IPS-11a (cell line): ENCODE measurements around the gene SEMA6B.

Experiments used
- H3K4me3 ChIP-seq: one replicate; pipeline ENCODE4 v1.5.1; 2013; ENCODE audit warnings: low read depth, low read length, control low read depth

SEMA6B gene

DNA sequence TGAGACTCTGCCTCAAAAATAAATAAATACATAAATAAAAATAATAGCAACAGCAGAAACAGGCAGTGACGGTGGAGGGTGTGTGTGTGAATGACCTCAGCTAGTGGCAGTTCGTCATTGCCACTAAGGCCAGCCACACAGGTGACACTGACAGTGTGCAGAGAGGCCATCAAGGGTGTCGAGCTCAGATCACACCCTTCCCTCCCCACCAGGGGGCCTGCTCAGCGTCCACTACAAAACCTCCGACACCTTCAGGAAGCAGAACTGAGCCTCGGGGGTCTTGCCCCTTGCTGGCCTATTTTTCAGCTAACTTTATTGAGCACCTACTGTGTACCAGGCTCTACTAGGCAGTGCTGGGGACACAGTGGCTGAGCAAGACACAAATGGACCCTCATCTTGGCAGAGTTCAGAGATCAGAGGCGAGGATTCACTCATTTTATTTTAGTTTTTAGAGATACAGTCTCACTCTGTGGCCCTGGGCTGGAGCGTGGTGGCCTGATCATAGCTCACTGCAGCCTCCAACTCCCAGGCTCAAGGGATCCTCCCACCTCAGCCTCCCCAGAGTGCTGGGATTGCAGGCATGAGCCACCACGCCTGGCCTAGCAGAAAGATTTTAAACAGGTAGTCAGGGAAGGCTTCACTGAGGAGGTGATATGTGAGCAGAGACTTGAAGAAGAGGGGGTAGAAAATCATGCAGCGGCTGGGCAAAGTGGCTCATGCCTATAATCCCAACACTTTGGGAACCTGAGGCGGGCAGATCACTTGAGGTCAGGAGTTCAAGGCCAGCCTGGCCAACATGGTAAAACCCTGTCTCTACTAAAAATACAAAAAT, 30.3 kb upstream of the SEMA6B start:
- no peak overlapping the region for H3K4me3 ChIP-seq

GRCh38 chr19:4588291-4588761, 28.8 kb upstream of the SEMA6B start:
- H3K4me3 ChIP-seq: no peak overlapping the region

DNA sequence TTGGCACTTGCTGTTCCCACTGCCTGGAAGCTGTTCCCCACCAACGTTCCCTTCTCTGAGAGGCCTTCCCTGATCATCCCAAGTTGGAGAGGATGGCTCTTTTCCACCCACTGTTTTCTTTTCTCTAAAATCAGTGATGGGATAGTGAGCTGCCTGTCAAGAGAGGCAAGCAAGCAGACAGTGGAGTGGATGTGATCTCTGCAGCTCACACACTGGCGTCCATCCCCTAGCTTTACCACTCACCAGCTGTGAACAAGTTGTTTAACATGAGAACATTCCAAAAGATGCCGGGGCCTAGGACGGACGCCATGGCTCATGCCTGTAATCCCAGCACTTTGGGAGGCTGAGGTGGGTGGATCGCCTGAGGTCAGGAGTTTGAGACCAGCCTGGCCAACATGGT, 28.0 kb upstream of the SEMA6B start:
- no peak overlapping the region for H3K4me3 ChIP-seq

DNA sequence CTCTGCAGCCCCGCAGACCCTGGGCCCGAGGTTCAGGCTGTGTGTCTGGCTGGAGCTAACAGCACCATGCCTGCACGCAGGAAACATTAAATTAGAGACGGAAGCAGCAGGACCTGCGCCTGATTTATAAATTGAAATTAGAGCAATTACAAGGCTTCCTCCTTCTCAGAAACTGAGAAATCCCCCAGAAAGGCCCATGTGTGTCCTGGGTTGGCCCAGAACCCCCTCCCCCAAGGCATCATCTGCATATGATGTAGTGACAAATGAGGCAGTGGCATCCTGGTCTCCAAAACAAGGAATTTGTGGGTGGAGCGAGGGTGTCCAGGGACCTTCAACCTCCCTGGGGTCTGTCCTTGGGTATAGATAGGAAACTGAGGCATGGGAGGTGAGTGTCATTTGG, 27.2 kb upstream of the SEMA6B start:
- H3K4me3 ChIP-seq: no peak overlapping the region

GRCh38 chr19:4586245-4586644, 26.8 kb upstream of the SEMA6B start:
- H3K4me3 ChIP-seq: no peak overlapping the region

GRCh38 chr19:4585556-4585955, 26.1 kb upstream of the SEMA6B start:
- no peak overlapping the region for H3K4me3 ChIP-seq

DNA sequence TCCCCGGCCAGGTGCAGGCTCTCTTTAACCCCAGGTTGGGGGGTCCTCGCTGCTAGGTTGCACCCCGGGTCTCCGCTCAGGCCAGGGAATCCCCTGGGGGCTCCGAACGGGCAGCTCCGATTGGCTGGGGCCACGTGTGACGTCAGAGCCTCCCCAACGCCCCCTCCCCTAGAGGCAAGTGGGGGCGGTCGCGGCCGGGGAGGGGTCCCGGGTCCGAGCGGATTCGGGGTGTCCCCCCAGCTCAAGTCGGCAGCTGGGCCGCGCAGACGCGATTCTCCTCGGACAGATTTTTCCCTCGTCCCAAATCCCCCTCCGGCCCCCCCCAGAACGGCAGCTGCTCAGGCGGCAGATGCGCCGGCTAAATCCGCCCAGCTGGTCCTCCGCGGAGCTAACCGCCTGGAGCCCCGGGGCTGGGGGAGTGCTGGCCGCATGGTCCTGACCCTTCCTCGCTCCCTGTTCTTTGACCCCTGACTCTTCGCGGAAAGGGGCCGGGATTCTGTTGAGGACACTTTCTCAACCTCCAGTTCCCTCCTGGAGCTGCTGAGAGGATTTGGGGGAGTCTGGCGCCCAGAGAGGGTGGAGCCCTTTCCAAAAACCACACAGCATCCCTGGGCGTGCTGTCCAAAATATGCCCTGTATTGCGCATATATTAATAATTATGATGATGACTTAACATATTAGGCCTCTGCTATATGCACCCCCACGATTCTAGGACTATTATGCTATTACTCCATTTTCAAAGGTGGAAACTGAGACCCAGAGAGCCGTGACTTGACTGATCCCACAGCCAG, 25.4 kb upstream of the SEMA6B start:
- peak overlapping the region; percentile 55 for H3K4me3 ChIP-seq

GRCh38 chr19:4583961-4584669, 24.6 kb upstream of the SEMA6B start:
- H3K4me3 ChIP-seq: peak overlapping the region; percentile 55

- no peak overlapping the region for H3K4me3 ChIP-seq
Observed at GRCh38 chr19:4582980-4583842, 23.7 kb upstream of the SEMA6B start.

GRCh38 chr19:4581666-4582553, 22.4 kb upstream of the SEMA6B start:
- peak overlapping the region; percentile 65 for H3K4me3 ChIP-seq

DNA sequence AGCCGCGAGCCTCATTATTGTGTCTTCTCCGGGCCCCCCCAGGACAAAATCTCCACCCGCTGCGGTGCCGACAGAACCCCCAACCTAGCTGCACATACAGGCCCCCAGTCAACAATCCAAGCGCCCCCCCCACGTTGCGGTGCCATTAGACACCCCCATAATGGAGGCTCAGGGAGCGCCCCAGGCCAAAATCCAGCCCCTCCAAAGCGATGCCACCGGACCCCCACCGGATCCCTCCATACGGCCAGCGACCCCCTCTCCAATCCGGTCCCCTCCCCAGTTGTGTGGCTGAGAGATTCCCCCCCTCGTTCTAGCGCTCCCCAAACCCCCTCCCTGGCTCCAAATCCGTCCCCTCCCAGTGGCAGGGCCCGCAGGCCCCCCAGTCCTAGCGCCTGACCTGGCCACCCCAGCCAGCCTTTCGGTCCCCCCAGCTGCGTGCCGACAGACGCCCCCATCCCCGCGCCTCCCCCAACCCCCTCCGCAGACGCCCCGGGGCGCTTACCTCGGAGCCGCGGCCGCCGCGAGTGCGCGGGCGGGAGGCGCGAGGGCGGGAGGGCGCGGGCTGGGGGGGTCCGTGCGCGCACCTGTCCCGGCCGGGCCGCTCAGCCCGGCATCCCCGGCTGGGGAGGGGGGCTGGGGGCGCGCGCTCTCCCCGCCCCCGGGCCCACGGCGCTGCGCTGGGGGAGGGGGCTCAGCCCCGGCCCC, 21.6 kb upstream of the SEMA6B start:
- H3K4me3 ChIP-seq: peak overlapping the region; percentile 65

DNA sequence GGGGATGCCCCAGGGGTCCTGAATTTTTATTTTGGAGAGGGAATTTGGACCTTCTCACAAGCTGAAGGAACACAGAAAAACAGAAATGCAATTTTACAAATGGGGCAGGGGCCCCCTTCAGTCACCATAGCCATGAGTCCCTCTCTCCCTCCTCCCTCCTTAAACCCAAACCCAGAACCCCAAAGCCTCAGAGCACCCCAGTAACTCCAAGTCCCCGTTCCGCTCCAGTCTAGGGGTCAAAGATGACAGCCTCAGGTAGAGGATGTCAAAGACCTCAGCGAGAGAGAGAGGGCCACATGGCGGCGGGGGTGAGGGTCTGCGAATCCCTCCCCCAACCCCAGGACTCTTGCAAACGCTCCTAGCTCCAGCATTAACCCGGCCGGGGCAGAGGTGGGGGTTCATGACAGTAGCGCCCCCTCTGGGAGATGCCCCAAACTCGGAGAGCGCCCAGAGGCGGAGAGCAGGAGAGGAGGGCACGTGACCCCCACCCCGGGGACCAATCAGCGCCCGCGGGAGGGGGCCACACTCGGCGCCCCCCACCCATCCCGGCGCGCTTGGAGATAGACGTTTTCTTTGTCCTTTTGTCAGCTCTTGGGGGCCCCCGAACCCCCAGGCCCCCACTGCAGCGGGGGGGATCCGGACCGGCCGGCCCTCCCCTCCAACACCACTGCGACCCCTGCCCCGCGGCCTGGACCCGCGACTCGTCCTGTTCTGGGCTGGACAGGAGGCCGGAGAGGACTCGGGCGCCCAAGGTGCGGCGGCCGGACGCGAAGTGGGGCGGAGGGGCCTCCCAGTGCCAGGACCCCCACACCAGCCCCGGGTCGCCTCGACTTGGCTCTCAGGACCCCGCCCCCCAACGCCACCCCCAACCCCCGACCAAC, 20.8 kb upstream of the SEMA6B start:
- H3K4me3 ChIP-seq: peak overlapping the region; percentile 54

- no peak overlapping the region for H3K4me3 ChIP-seq
Observed at GRCh38 chr19:4579389-4579788, 19.9 kb upstream of the SEMA6B start.

GRCh38 chr19:4578552-4579248, 19.2 kb upstream of the SEMA6B start:
- no peak overlapping the region for H3K4me3 ChIP-seq

GRCh38 chr19:4577020-4577782, 17.7 kb upstream of the SEMA6B start:
- no peak overlapping the region for H3K4me3 ChIP-seq
